Measurements from ENCODE around the gene SNTA1.
"Not testable (repeated sequence)": the region's sequence is repeated elsewhere in the genome, so short reads cannot be mapped to it uniquely, and the experiment has no call there.

SNTA1 gene

GRCh38 chr20:33431797-33432381, 11.7 kb downstream of the SNTA1 start:
- Histone ChIP-seq H3K4me2 (ENCODE audit: low read depth, low read length, poor library complexity, severe bottlenecking) (no peak overlapping the region), H3F3A (ENCODE audit: insufficient read depth) (no peaks in the 10 kb centered on the region), H3K9me3 (ENCODE audit: insufficient read depth, low read length) (no peaks in the 10 kb centered on the region), H3K9ac (ENCODE audit: low read length) (no peak overlapping the region), H3K9me2 (replicated peaks; ENCODE audit: insufficient read depth, low read length) (no peaks in the 10 kb centered on the region), H3K27ac (ENCODE audit: low read depth, low read length) (no peak overlapping the region), H2AFZ (ENCODE audit: low read depth, low read length, severe bottlenecking) (no peak overlapping the region), H3K79me2 (ENCODE audit: insufficient read depth, low read length) (no peaks in the 10 kb centered on the region), H3K36me3 (ENCODE audit: low read length) (no peaks in the 10 kb centered on the region), H4K20me1 (ENCODE audit: low read depth, low read length) (no peaks in the 10 kb centered on the region), H3K27me3 (ENCODE audit: low read length) (no peaks in the 10 kb centered on the region), H3K4me3 (ENCODE audit: insufficient read depth, low read length, poor library complexity, severe bottlenecking) (no peak overlapping the region)
- TF ChIP-seq EZH2phosphoT487 (conservative IDR thresholded peaks at IDR 0.05; ENCODE audit: low read length) (no peak), CTCF (IDR thresholded peaks at IDR 0.05; ENCODE audit: insufficient read depth, low read length, poor library complexity, severe bottlenecking) (no peak)

- not testable (repeated sequence) for H2AFZ ChIP-seq (ENCODE audit: low read depth, low read length, severe bottlenecking); H3K4me3 ChIP-seq (ENCODE audit: insufficient read depth, low read length, poor library complexity, severe bottlenecking); H3K36me3 ChIP-seq (ENCODE audit: low read length); H3K4me2 ChIP-seq (ENCODE audit: low read depth, low read length, poor library complexity, severe bottlenecking); H3K27ac ChIP-seq (ENCODE audit: low read depth, low read length); H4K20me1 ChIP-seq (ENCODE audit: low read depth, low read length); H3K79me2 ChIP-seq (ENCODE audit: insufficient read depth, low read length); H3K27me3 ChIP-seq (ENCODE audit: low read length); H3K9me2 ChIP-seq (replicated peaks; ENCODE audit: insufficient read depth, low read length); H3K9ac ChIP-seq (ENCODE audit: low read length); H3K9me3 ChIP-seq (ENCODE audit: insufficient read depth, low read length); H3F3A ChIP-seq (ENCODE audit: insufficient read depth)
Measured at GRCh38 chr20:33423875-33424274, 19.7 kb downstream of the SNTA1 start.

- Histone ChIP-seq H3K27me3 (ENCODE audit: low read length) (no peaks in the 10 kb centered on the region), H3K36me3 (ENCODE audit: low read length) (no peaks in the 10 kb centered on the region), H4K20me1 (ENCODE audit: low read depth, low read length) (no peaks in the 10 kb centered on the region), H3K4me2 (ENCODE audit: low read depth, low read length, poor library complexity, severe bottlenecking) (no peak overlapping the region), H3K9me2 (replicated peaks; ENCODE audit: insufficient read depth, low read length) (no peaks in the 10 kb centered on the region), H3K9ac (ENCODE audit: low read length) (no peak overlapping the region), H3K9me3 (ENCODE audit: insufficient read depth, low read length) (no peaks in the 10 kb centered on the region), H3K27ac (ENCODE audit: low read depth, low read length) (no peak overlapping the region), H3K79me2 (ENCODE audit: insufficient read depth, low read length) (no peaks in the 10 kb centered on the region), H3F3A (ENCODE audit: insufficient read depth) (no peaks in the 10 kb centered on the region), H2AFZ (ENCODE audit: low read depth, low read length, severe bottlenecking) (no peak overlapping the region), H3K4me3 (ENCODE audit: insufficient read depth, low read length, poor library complexity, severe bottlenecking) (no peak overlapping the region)
- TF ChIP-seq EZH2phosphoT487 (conservative IDR thresholded peaks at IDR 0.05; ENCODE audit: low read length) (no peak), CTCF (IDR thresholded peaks at IDR 0.05; ENCODE audit: insufficient read depth, low read length, poor library complexity, severe bottlenecking) (no peak)
Measured at GRCh38 chr20:33423141-33423834, 20.3 kb downstream of the SNTA1 start.
